Ishikawa (cell line): ENCODE results near the gene PLEKHA7.
A peak's percentile ranks its signal among the peaks of the same experiment; 100 is the strongest.

ENCODE experiments used
- CEBPB ChIP-seq: IDR thresholded peaks from 2 replicates; pipeline ENCODE4 v1.6.1; 2012
- CREB1 ChIP-seq: IDR thresholded peaks from 2 replicates; pipeline ENCODE4 v1.6.1; 2012; ENCODE audit warnings: low read depth
- EGR1 ChIP-seq: IDR thresholded peaks from 2 replicates; pipeline ENCODE4 v1.6.1; 2012
- EP300 ChIP-seq: IDR thresholded peaks from 2 replicates; pipeline ENCODE4 v1.6.1; 2012; ENCODE audit warnings: borderline replicate concordance
- FOXM1 ChIP-seq: IDR thresholded peaks from 2 replicates; pipeline ENCODE4 v1.6.1; 2012; ENCODE audit warnings: low read depth, borderline replicate concordance
- MAX ChIP-seq: IDR thresholded peaks from 2 replicates; pipeline ENCODE4 v1.6.1; 2012
- NFIC ChIP-seq: IDR thresholded peaks from 2 replicates; pipeline ENCODE4 v1.6.1; 2012
- RAD21 ChIP-seq: IDR thresholded peaks from 2 replicates; pipeline ENCODE4 v1.6.1; 2012; ENCODE audit warnings: low read depth
- REST ChIP-seq: IDR thresholded peaks from 2 replicates; pipeline ENCODE4 v1.6.1; 2012; ENCODE audit warnings: low read depth, mild to moderate bottlenecking
- TAF1 ChIP-seq: IDR thresholded peaks from 2 replicates; pipeline ENCODE4 v1.6.1; 2012; ENCODE audit warnings: low read depth, mild to moderate bottlenecking
- TCF12 ChIP-seq: IDR thresholded peaks from 2 replicates; pipeline ENCODE4 v1.6.1; 2012; ENCODE audit warnings: low read depth
- TEAD4 ChIP-seq: IDR thresholded peaks from 2 replicates; pipeline ENCODE4 v1.6.1; 2012
- USF1 ChIP-seq: IDR thresholded peaks from 2 replicates; pipeline ENCODE4 v1.6.1; 2012
- YY1 ChIP-seq: IDR thresholded peaks from 2 replicates; pipeline ENCODE4 v1.6.1; 2012; ENCODE audit warnings: low read depth
- ZBTB7A ChIP-seq: IDR thresholded peaks from 2 replicates; pipeline ENCODE4 v1.6.1; 2012; ENCODE audit warnings: low read depth

PLEKHA7 gene

GRCh38 chr11:17013548-17014320 lies 480 bp downstream of the PLEKHA7 start:
- no peak for TF ChIP-seq EGR1
- TF ChIP-seq REST, result no peak
- TF ChIP-seq YY1, result no peak
- no peak for TF ChIP-seq CREB1
- TF ChIP-seq EP300, result no peak
- TF ChIP-seq ZBTB7A, result peak; percentile 79; the same call in 1 of the 2 replicates
- TF ChIP-seq USF1, result peak; percentile 47
- no peak for TF ChIP-seq RAD21
- no peak for TF ChIP-seq TEAD4

- no peak for TF ChIP-seq REST
- TF ChIP-seq EP300, result no peak
- no peak for TF ChIP-seq CEBPB
- no peak for TF ChIP-seq CREB1
- no peak for TF ChIP-seq TAF1
- no peak for TF ChIP-seq YY1
- no peak for TF ChIP-seq FOXM1
- TF ChIP-seq NFIC, result no peak
- no peak for TF ChIP-seq RAD21
- TF ChIP-seq TCF12, result no peak
- TF ChIP-seq USF1, result no peak
- TF ChIP-seq ZBTB7A, result no peak
- TF ChIP-seq TEAD4, result no peak
- no peak for TF ChIP-seq EGR1
- TF ChIP-seq MAX, result no peak
Measured at GRCh38 chr11:17012712-17013547, 1.3 kb downstream of the PLEKHA7 start.

- no peak for TF ChIP-seq TEAD4
- no peak for TF ChIP-seq RAD21
- no peak for TF ChIP-seq TAF1
- TF ChIP-seq CREB1, result no peak
- TF ChIP-seq REST, result no peak
- TF ChIP-seq CEBPB, result no peak
- TF ChIP-seq MAX, result no peak
- TF ChIP-seq FOXM1, result no peak
- TF ChIP-seq NFIC, result no peak
- TF ChIP-seq TCF12, result no peak
- no peak for TF ChIP-seq EGR1
- TF ChIP-seq ZBTB7A, result no peak
- no peak for TF ChIP-seq USF1
- no peak for TF ChIP-seq EP300
- TF ChIP-seq YY1, result no peak
Measured at GRCh38 chr11:17012179-17012578, 2.0 kb downstream of the PLEKHA7 start.
